ENCODE data around the gene KIR2DL1.
"Not testable (repeated sequence)": the region's sequence is repeated elsewhere in the genome, so short reads cannot be mapped to it uniquely, and the experiment has no call there.

Gene KIR2DL1

GRCh38 chr19:54771018-54771960, 1.7 kb downstream of the KIR2DL1 start:
- not testable (repeated sequence) for DNase-seq (ENCODE audit: extremely low read depth in 1 of 2, low read depth in 1 of 2)

GRCh38 chr19:54772666-54773065, 3.1 kb downstream of the KIR2DL1 start:
- not testable (repeated sequence) for DNase-seq (ENCODE audit: extremely low read depth in 1 of 2, low read depth in 1 of 2)

DNA sequence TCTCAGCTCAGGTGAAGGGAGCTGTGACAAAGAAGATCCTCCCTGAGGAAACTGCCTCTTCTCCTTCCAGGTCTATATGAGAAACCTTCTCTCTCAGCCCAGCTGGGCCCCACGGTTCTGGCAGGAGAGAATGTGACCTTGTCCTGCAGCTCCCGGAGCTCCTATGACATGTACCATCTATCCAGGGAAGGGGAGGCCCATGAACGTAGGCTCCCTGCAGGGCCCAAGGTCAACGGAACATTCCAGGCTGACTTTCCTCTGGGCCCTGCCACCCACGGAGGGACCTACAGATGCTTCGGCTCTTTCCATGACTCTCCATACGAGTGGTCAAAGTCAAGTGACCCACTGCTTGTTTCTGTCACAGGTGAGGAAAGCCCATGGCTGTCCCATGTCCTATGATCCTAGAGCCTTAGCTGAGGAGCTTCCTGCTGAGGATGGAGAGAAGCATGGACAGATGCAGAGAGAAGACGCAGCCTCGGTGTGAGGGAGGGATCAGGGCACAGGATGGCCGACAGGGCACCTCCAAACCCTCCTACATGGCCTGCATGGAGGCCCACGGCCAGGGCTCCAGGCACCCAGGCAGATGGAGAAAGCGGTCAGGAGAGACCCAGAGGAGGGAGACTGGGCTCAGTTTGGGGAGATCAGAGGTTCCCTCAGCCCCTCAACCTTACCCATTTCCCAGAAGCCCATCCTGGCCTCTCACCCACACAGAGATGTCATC, 5.7 kb downstream of the KIR2DL1 start:
- DNase-seq (ENCODE audit: extremely low read depth in 1 of 2, low read depth in 1 of 2) = not testable (repeated sequence)

- not testable (repeated sequence) for DNase-seq (ENCODE audit: extremely low read depth in 1 of 2, low read depth in 1 of 2)
Measured at GRCh38 chr19:54775830-54776229, 6.2 kb downstream of the KIR2DL1 start.

DNA sequence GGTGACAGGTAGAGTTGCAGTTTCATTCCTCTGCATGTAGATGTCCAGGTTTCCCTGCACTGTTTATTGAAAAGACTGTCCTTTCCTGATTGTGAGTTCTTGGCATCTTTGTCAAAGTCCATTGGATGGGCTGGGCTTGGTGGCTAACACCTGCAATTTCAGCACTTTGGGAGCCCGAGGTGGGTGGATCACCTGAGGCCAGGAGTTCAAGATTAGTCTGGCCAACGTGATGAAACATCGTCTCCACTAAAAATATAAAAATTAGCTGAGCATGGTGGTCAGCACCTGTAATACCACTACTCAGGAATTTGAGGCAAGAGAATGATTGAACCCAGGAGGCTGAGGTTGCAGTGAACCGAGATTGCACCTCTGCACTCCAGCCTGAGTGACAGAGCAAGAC, 8.3 kb downstream of the KIR2DL1 start:
- not testable (repeated sequence) for DNase-seq (ENCODE audit: extremely low read depth in 1 of 2, low read depth in 1 of 2)

GRCh38 chr19:54778896-54779295, 9.3 kb downstream of the KIR2DL1 start:
- not testable (repeated sequence) for DNase-seq (ENCODE audit: extremely low read depth in 1 of 2, low read depth in 1 of 2)

DNA sequence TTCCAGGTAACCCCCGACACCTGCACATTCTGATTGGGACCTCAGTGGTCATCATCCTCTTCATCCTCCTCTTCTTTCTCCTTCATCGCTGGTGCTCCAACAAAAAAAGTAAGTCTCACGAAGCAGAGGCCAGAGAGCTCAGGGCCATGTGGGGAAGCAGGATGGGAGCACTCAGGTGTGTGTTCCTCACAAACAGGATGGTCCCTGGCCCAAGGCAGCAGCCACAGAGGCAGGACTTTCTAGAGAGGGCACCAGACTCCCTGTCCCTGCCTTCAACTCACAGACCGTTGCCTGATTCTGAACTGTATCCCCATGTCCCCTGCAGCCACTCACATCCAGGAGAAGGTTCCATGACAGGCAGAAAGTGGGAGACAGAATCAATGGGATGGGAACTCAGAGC, 13.3 kb downstream of the KIR2DL1 start:
- DNase-seq (ENCODE audit: extremely low read depth in 1 of 2, low read depth in 1 of 2) = not testable (repeated sequence)

- not testable (repeated sequence) for DNase-seq (ENCODE audit: extremely low read depth in 1 of 2, low read depth in 1 of 2)
Measured at GRCh38 chr19:54786091-54786723, 16.6 kb downstream of the KIR2DL1 start.

- DNase-seq (ENCODE audit: extremely low read depth in 1 of 2, low read depth in 1 of 2) = not testable (repeated sequence)
Measured at GRCh38 chr19:54788154-54788553, 18.6 kb downstream of the KIR2DL1 start.

DNA sequence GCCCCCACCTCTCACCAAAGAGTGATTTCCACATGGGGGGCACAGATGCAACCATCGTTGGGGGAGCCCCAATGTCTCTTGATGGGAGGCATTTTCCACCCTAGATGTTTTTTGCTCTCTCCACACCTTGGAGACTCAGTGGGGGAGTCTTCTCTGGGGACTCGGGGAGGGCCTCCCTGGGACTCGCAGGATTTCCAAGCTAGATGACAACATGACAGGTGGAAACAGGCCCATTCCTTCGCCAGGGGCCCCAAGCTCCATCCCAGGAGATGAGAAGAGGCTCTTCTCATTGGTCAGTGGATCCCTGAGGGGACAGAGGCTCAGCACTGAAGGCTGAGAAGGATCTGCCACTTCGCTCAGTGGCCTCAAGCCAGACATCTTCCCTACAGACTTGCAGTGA, 21.1 kb downstream of the KIR2DL1 start:
- DNase-seq (ENCODE audit: extremely low read depth in 1 of 2, low read depth in 1 of 2) = no peak

DNA sequence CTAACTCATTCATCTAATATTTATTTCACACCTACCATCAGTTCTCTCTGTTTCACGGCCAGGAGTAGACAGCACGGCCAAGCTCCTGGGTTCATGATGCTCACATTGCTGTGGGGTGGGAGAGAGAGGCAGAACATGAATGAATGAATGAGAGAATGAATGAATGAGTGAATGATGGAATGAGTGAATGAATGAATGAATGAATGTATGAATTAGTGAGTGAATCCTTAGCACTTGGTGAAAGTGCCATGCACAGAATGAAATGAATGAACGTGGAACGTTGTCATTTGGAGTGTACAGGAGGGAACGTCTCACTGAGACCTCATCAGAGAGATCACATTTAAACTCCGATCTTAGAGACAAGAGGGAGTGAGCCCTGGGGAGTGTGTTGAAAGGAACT, 21.9 kb downstream of the KIR2DL1 start:
- DNase-seq (ENCODE audit: extremely low read depth in 1 of 2, low read depth in 1 of 2) = no peak

DNA sequence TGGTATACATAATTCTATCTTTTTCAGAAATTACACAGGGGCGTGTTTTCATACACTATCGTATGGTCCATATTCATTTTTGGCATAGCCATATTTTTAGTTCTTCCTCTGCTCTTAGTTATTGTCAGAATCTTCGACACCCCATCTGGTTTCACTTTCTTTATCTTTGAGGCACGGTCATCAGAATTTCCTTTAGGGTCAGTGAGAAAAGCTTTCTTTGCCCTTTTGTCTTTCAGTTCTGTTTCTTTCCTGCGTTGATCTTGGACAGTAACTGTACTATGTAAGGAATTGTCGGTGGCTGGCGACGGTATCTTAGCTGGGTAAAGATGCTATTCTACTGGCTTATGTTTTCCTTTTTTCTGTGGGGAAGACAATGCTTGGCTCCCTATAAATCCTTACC, 23.2 kb downstream of the KIR2DL1 start:
- DNase-seq (ENCODE audit: extremely low read depth in 1 of 2, low read depth in 1 of 2) = no peak

- no peak for DNase-seq (ENCODE audit: extremely low read depth in 1 of 2, low read depth in 1 of 2)
Measured at GRCh38 chr19:54795758-54796157, 26.2 kb downstream of the KIR2DL1 start.

DNA sequence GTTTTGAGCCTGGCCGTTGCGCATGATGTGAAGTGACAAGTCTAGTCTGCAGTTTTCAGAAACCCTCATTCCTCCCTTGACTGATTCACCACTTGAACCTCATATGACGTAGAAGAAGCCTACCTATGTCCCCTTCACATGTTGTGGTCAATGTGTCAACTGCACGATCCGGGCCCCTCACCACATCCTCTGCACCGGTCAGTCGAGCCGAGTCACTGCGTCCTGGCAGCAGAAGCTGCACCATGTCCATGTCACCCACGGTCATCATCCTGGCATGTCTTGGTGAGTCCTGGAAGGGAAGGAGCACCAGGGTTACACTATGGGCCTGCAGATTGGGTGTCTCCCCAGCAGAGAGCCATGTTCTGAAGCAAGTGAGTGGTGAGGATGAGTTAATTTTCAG, 33.8 kb downstream of the KIR2DL1 start, which contains the start of gene KIR2DL4:
Gene KIR2DL4, plus strand, starts transcription at position 201 of the 400 bp plus-strand sequence. Its CDS starts 42 bp downstream, at position 243.
- DNase-seq (ENCODE audit: extremely low read depth in 1 of 2, low read depth in 1 of 2) = peak in 1 of 2 donors; percentile 15

- DNase-seq (ENCODE audit: extremely low read depth in 1 of 2, low read depth in 1 of 2) = no peak
Measured at GRCh38 chr19:54804101-54804500, 34.5 kb downstream of the KIR2DL1 start.

GRCh38 chr19:54804571-54804970, 35.0 kb downstream of the KIR2DL1 start:
- no peak for DNase-seq (ENCODE audit: extremely low read depth in 1 of 2, low read depth in 1 of 2)

GRCh38 chr19:54805665-54806515, 36.3 kb downstream of the KIR2DL1 start:
- no peak for DNase-seq (ENCODE audit: extremely low read depth in 1 of 2, low read depth in 1 of 2)

DNA sequence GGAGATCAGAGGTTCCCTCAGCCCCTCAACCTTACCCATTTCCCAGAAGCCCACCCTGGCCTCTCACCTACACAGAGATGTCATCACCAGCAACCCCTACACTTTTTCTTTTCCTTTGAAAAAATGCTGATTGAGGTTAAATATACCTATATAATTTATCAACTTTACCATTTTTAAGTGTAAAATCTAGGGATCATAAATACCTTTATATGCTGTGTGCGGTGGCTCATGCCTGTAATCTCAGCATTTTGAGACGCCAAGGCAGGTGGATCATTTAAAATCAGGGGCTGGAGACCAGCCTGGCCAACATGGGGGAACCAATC, 36.9 kb downstream of the KIR2DL1 start:
- no peak for DNase-seq (ENCODE audit: extremely low read depth in 1 of 2, low read depth in 1 of 2)

- not testable (repeated sequence) for DNase-seq (ENCODE audit: extremely low read depth in 1 of 2, low read depth in 1 of 2)
Measured at GRCh38 chr19:54814571-54814970, 45.0 kb downstream of the KIR2DL1 start.

GRCh38 chr19:54816251-54816650, 46.7 kb downstream of the KIR2DL1 start, which contains the start of gene KIR3DL1:
KIR3DL1 (plus strand) TSS chr19:54816468.
- not testable (repeated sequence) for DNase-seq (ENCODE audit: extremely low read depth in 1 of 2, low read depth in 1 of 2)
